ENCODE measurements around the gene ZNF239.
"Not testable (repeated sequence)": the region's sequence is repeated elsewhere in the genome, so short reads cannot be mapped to it uniquely, and the experiment has no call there.

The ZNF239 gene

GRCh38 chr10:43574001-43574892 is at the start of gene ZNF239:
Gene ZNF239 (minus strand): TSS chr10:43574616. CDS start chr10:43558079, 16,537 bp downstream.
- DNase-seq (ENCODE audit: low read depth) = peak; percentile 74

- DNase-seq (ENCODE audit: low read depth) = no peak
Measured at GRCh38 chr10:43623351-43623750, 48.9 kb upstream of the ZNF239 start.

GRCh38 chr10:43622038-43622437 is 47.6 kb upstream of the ZNF239 start:
- no peak for DNase-seq (ENCODE audit: low read depth)

GRCh38 chr10:43619368-43619767 is 45.0 kb upstream of the ZNF239 start:
- DNase-seq (ENCODE audit: low read depth) = no peak

GRCh38 chr10:43616697-43617370 is 42.4 kb upstream of the ZNF239 start:
- DNase-seq (ENCODE audit: low read depth) = no peak

GRCh38 chr10:43610636-43611035 is 36.2 kb upstream of the ZNF239 start:
- DNase-seq (ENCODE audit: low read depth) = no peak

- DNase-seq (ENCODE audit: low read depth) = no peak
Measured at GRCh38 chr10:43607199-43607573, 32.8 kb upstream of the ZNF239 start.

- DNase-seq (ENCODE audit: low read depth) = no peak
Measured at GRCh38 chr10:43606323-43607198, 32.1 kb upstream of the ZNF239 start, which contains the start of gene ZNF485. Gene ZNF485 (plus strand): TSS chr10:43606438. CDS start chr10:43607051, 613 bp downstream.

- no peak for DNase-seq (ENCODE audit: low read depth)
Measured at GRCh38 chr10:43605850-43606322, 31.5 kb upstream of the ZNF239 start.

- DNase-seq (ENCODE audit: low read depth) = not testable (repeated sequence)
Measured at GRCh38 chr10:43601576-43601975, 27.2 kb upstream of the ZNF239 start.

- no peak for DNase-seq (ENCODE audit: low read depth)
Measured at GRCh38 chr10:43599333-43599732, 24.9 kb upstream of the ZNF239 start.

- DNase-seq (ENCODE audit: low read depth) = peak; percentile 50
Measured at GRCh38 chr10:43598446-43598845, 24.0 kb upstream of the ZNF239 start.

- no peak for DNase-seq (ENCODE audit: low read depth)
Measured at GRCh38 chr10:43596546-43596945, 22.1 kb upstream of the ZNF239 start.

- DNase-seq (ENCODE audit: low read depth) = no peak
Measured at GRCh38 chr10:43595739-43596298, 21.4 kb upstream of the ZNF239 start.

- no peak for DNase-seq (ENCODE audit: low read depth)
Measured at GRCh38 chr10:43594944-43595589, 20.7 kb upstream of the ZNF239 start.

GRCh38 chr10:43591303-43591904 is 17.0 kb upstream of the ZNF239 start:
- DNase-seq (ENCODE audit: low read depth) = no peak

- DNase-seq (ENCODE audit: low read depth) = not testable (repeated sequence)
Measured at GRCh38 chr10:43586730-43587115, 12.3 kb upstream of the ZNF239 start.

GRCh38 chr10:43585981-43586729 is 11.7 kb upstream of the ZNF239 start:
- no peak for DNase-seq (ENCODE audit: low read depth)

GRCh38 chr10:43585046-43585445 is 10.6 kb upstream of the ZNF239 start:
- no peak for DNase-seq (ENCODE audit: low read depth)

- DNase-seq (ENCODE audit: low read depth) = no peak
Measured at GRCh38 chr10:43584051-43584450, 9.6 kb upstream of the ZNF239 start.

All from GM04504 (cell line).